Osteocyte (in vitro differentiated cells): ENCODE measurements around the gene OXSR1. TPM values are rescaled to one million over a fixed set of nuclear protein-coding genes. Genes with fewer than 3 reads are reported as not detected.

Experiments
- DNase-seq: peaks from one replicate; pipeline ENCODE4 v3.0.0; 2021; ENCODE audit warnings: mixed read lengths; ENCODE audit not compliant: unreplicated experiment; ENCODE audit errors: extremely low spot score
- H3K27ac Mint-ChIP-seq: one replicate; pipeline ENCODE4 v1.8.0; 2021; ENCODE audit warnings: mild to moderate bottlenecking, mixed read lengths; ENCODE audit not compliant: unreplicated experiment
- H3K27me3 Mint-ChIP-seq: one replicate; pipeline ENCODE4 v1.8.0; 2021; ENCODE audit warnings: mixed read lengths; ENCODE audit not compliant: unreplicated experiment
- H3K36me3 Mint-ChIP-seq: one replicate; pipeline ENCODE4 v1.8.0; 2021; ENCODE audit warnings: mixed read lengths; ENCODE audit not compliant: unreplicated experiment
- H3K4me1 Mint-ChIP-seq: one replicate; pipeline ENCODE4 v1.8.0; 2021; ENCODE audit warnings: mixed read lengths; ENCODE audit not compliant: unreplicated experiment
- H3K4me3 Mint-ChIP-seq: one replicate; pipeline ENCODE4 v1.8.0; 2021; ENCODE audit warnings: mild to moderate bottlenecking, moderate library complexity, mixed read lengths; ENCODE audit not compliant: unreplicated experiment
- H3K9me3 Mint-ChIP-seq: one replicate; pipeline ENCODE4 v1.8.0; 2021; ENCODE audit warnings: mixed read lengths; ENCODE audit not compliant: unreplicated experiment
- total RNA-seq: library from RNA; stranded (reverse); gene quantifications from 2 replicates; pipeline ENCODE4 v1.2.1, GENCODE V29; 2021
- TF ChIP-seq, protein P1 (sequence below): fragments of 200-600 bp; sonication (generic); IDR thresholded peaks from 2 replicates; pipeline ENCODE4 v1.5.0; 2021; ENCODE audit warnings: antibody characterized with exemption, mild to moderate bottlenecking, moderate library complexity

Gene OXSR1
- total RNA-seq, 1 donor from 2014 or later = 57.8 TPM

DNA sequence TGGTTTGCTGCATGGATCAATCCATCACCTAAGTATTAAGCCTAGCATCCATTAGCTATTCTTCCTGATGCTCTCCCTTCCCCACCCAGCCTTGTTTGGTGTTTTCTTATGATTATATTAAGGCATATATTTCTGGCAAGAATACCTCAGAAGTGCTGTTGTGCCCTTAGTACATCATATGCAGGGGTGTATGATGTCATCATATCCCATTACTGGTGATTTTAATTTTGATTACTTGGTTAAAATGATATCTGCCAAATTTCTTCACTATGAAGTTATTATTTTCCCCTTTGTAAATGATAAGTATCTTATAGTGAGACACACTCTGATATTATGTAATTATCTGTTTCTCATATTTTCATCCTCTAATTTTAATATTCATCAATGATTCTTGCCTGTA lies 132.2 kb downstream of the OXSR1 start:
- Mint-ChIP-seq H3K36me3 (no peaks in the 10 kb centered on the region), H3K27me3 (no peaks in the 10 kb centered on the region), H3K4me3 (no peak overlapping the region), H3K4me1 (no peaks in the 10 kb centered on the region), H3K27ac (no peak overlapping the region), H3K9me3 (no peaks in the 10 kb centered on the region)
- DNase-seq = peak; percentile 4
- TF ChIP-seq, protein P1, sequence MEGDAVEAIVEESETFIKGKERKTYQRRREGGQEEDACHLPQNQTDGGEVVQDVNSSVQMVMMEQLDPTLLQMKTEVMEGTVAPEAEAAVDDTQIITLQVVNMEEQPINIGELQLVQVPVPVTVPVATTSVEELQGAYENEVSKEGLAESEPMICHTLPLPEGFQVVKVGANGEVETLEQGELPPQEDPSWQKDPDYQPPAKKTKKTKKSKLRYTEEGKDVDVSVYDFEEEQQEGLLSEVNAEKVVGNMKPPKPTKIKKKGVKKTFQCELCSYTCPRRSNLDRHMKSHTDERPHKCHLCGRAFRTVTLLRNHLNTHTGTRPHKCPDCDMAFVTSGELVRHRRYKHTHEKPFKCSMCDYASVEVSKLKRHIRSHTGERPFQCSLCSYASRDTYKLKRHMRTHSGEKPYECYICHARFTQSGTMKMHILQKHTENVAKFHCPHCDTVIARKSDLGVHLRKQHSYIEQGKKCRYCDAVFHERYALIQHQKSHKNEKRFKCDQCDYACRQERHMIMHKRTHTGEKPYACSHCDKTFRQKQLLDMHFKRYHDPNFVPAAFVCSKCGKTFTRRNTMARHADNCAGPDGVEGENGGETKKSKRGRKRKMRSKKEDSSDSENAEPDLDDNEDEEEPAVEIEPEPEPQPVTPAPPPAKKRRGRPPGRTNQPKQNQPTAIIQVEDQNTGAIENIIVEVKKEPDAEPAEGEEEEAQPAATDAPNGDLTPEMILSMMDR = no peak

DNA sequence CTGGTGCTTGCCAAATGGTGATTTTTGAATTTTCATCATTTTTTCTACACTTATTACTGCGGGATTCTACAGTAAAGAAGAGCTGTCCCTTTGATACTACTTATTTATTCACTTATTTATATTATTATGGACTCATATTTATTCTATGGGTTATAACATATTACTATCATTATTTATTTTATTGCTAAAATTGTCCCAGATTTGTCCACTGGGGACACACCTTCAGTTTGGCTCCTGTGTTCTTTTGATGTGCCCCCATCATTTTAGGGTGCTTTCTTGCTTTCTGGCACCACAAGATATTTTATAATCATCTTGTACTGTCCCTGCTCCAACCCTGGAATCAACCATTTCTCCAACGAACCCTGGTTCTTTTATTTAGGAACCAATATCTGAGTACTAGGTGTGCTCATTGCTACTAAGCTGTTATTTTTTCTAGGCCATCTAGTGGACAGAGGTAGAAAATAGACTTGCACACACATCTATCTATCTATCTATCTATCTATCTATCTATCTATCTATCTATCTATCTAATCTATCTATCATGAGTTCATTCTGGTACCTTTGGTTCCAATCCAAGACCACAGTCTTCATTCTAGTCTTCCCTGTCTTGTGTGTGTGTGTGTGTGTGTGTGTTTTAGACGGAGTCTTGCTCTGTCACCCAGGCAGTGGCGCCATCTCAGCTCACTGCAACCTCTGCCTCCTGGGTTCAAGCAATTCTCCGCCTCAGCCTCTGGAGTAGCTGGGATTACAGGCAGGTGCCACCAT lies 132.8 kb downstream of the OXSR1 start:
- Mint-ChIP-seq H3K4me3 (no peak overlapping the region), H3K4me1 (no peaks in the 10 kb centered on the region), H3K27ac (no peak overlapping the region), H3K27me3 (no peaks in the 10 kb centered on the region), H3K36me3 (no peaks in the 10 kb centered on the region), H3K9me3 (no peaks in the 10 kb centered on the region)
- TF ChIP-seq, protein P1 = peak; percentile 55
- DNase-seq = peak; percentile 44

Other genes with a start within 250 kb of the OXSR1 start
- gene VILL, start 174.8 kb upstream of the OXSR1 start, total RNA-seq = 2.3 and 2.7 TPM in 2 replicates
- 21.8 and 22.8 TPM in 2 replicates for gene PLCD1, start 135.9 kb upstream of the OXSR1 start, total RNA-seq
- 0.24 and 0.62 TPM in 2 replicates for gene DLEC1, start 126.3 kb upstream of the OXSR1 start, total RNA-seq
- 60.3 and 62.0 TPM in 2 replicates for gene ACAA1, start 28.4 kb upstream of the OXSR1 start, total RNA-seq
- gene MYD88, start 26.9 kb upstream of the OXSR1 start, total RNA-seq = 13.3 TPM in 2 replicates
- gene SLC22A13, start 100.3 kb downstream of the OXSR1 start, total RNA-seq = 0.99 and 1.2 TPM in 2 replicates
- 0.30 and 0.47 TPM in 2 replicates for gene SLC22A14, start 116.8 kb downstream of the OXSR1 start, total RNA-seq
- 6.3 and 8.5 TPM in 2 replicates for gene XYLB, start 181.2 kb downstream of the OXSR1 start, total RNA-seq